Cardiac muscle cell (in vitro differentiated cells and primary cell): ENCODE measurements around the gene TARBP1. TPM values are rescaled to one million over a fixed set of nuclear protein-coding genes. Genes with fewer than 3 reads are reported as not detected.

Source experiments
- DNase-seq, 2 donors: peaks; one replicate each; pipeline versions ENCODE4 v3.0.0 to v3.0.0-alpha.2; 2010 to 2017; ENCODE audit warnings: low read depth in 1 of 2, low spot score in 1 of 2
- H3K27ac ChIP-seq: fragments of 200-600 bp; sonication (generic); 2 replicates; pipeline ENCODE4 v1.5.1; 2016
- H3K27me3 ChIP-seq: fragments of 200-600 bp; sonication (generic); 2 replicates; pipeline ENCODE4 v1.6.0; 2016; ENCODE audit warnings: control low read depth
- H3K36me3 ChIP-seq: fragments of 200-600 bp; sonication (generic); 2 replicates; pipeline ENCODE4 v1.5.1; 2016; ENCODE audit warnings: control low read depth
- H3K4me1 ChIP-seq: fragments of 200-600 bp; sonication (generic); 2 replicates; pipeline ENCODE4 v1.8.1; 2017; ENCODE audit warnings: low read depth, mild to moderate bottlenecking, mixed run types
- H3K4me3 ChIP-seq: fragments of 200-600 bp; sonication (generic); 2 replicates; pipeline ENCODE4 v1.5.1; 2016; ENCODE audit warnings: mild to moderate bottlenecking
- H3K9me3 ChIP-seq: fragments of 200-600 bp; sonication (generic); 2 replicates; pipeline ENCODE4 v1.5.1; 2017; ENCODE audit warnings: low read depth, mild to moderate bottlenecking, control low read depth
- polyA plus RNA-seq: library from polyadenylated mRNA; unstranded; fragments of >200 nt; fragmentation: Nextera tagmentation; extraction: Ambion mirVana; gene quantifications from 2 replicates; pipeline ENCODE4 v1.2.1, GENCODE V29; 2016
- total RNA-seq: library from RNA; depleted of rRNA; stranded (reverse); fragments of >200 nt; gene quantifications from 2 replicates; pipeline ENCODE4 v1.2.3, GENCODE V29; 2016
- TF ChIP-seq, protein P1 (sequence below): IDR thresholded peaks from 2 replicates; pipeline ENCODE4 v1.5.1; 2012; ENCODE audit warnings: low read depth, mild to moderate bottlenecking, low read length

Gene TARBP1
- total RNA-seq (14.4 and 34.3 TPM in 2 replicates), polyA plus RNA-seq (25.6 and 44.2 TPM in 2 replicates)

DNA sequence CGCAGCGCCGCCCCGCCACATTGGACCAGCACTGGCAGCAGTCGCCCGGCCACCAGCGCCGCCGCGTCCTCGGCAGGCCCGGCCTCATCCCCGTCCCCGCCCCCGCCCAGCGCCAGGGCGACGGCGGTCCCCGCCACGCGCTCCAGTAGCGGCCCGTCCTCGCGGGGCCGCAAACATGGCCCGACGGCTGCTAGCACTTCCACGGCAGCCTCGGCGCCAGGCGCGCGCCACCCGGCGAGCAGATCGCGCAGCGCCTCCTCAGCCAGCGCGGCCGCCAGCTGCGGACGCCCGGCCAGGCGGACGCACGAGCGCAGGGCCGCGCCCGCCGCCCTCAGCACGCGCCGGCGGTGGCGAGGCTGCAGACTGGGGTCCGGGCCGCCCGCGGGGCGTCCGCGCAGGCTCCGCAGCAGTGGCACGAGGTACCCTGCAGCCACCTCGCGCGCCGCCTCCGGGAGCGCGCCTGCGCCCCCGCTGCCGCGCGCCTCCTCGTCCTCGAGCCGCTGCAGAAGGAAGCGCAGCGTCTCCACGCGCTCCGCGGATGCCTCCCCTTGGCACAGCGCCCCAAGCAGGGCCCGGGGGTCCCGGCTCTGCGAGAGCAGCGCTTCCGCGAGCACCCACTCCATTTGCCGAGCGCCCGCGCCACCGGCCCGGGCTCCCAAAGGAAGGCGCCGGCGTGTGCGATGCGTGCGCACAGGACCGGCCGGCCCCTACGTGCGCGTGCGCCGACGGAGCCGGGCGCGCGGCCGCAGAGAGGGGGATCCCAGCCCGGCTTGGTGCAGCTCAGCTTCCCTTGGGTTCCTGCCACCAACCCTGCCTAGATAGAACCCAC is at the start of gene TARBP1:
Gene TARBP1, minus strand, starts transcription at position 699 of the 829 bp plus-strand sequence. Its CDS starts 76 bp downstream, at position 623.
- Histone ChIP-seq H3K36me3 (no peaks in the 10 kb centered on the region), H3K27me3 (peaks cover 27% of the 10 kb centered on the region)

GRCh38 chr1:234528074-234528865 is 49.3 kb upstream of the TARBP1 start:
- no peaks in the 10 kb centered on the region for H3K9me3 ChIP-seq
- H3K4me1 ChIP-seq: peaks cover 35% of the 10 kb centered on the region
- no peak overlapping the region for H3K27ac ChIP-seq
- DNase-seq: peak in 1 of 2 donors; percentile 45
- H3K4me3 ChIP-seq: no peak overlapping the region
- H3K27me3 ChIP-seq: no peaks in the 10 kb centered on the region
- no peaks in the 10 kb centered on the region for H3K36me3 ChIP-seq
- TF ChIP-seq, protein P1, sequence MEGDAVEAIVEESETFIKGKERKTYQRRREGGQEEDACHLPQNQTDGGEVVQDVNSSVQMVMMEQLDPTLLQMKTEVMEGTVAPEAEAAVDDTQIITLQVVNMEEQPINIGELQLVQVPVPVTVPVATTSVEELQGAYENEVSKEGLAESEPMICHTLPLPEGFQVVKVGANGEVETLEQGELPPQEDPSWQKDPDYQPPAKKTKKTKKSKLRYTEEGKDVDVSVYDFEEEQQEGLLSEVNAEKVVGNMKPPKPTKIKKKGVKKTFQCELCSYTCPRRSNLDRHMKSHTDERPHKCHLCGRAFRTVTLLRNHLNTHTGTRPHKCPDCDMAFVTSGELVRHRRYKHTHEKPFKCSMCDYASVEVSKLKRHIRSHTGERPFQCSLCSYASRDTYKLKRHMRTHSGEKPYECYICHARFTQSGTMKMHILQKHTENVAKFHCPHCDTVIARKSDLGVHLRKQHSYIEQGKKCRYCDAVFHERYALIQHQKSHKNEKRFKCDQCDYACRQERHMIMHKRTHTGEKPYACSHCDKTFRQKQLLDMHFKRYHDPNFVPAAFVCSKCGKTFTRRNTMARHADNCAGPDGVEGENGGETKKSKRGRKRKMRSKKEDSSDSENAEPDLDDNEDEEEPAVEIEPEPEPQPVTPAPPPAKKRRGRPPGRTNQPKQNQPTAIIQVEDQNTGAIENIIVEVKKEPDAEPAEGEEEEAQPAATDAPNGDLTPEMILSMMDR: no peak

More for the DNA sequence above, at the start of gene TARBP1:
- Histone ChIP-seq H3K4me1 (peaks cover 6% of the 10 kb centered on the region), H3K27ac (peak within 1 kb of the TSS; percentile 93), H3K9me3 (no peaks in the 10 kb centered on the region), H3K4me3 (peak within 1 kb of the TSS; percentile 96)
- TF ChIP-seq, protein P1: no peak
- DNase-seq: peak; percentile 83 to 87

- H3K27me3 ChIP-seq: no peaks in the 10 kb centered on the region
These were observed 48.4 kb upstream of the TARBP1 start for GRCh38 chr1:234527346-234527745.

GRCh38 chr1:234526922-234527321 is 47.9 kb upstream of the TARBP1 start:
- Histone ChIP-seq H3K27me3 (no peaks in the 10 kb centered on the region), H3K9me3 (no peaks in the 10 kb centered on the region), H3K27ac (no peak overlapping the region), H3K36me3 (no peaks in the 10 kb centered on the region), H3K4me1 (peaks cover 38% of the 10 kb centered on the region), H3K4me3 (no peak overlapping the region)
- TF ChIP-seq, protein P1: no peak
- no peak for DNase-seq

More at GRCh38 chr1:234527346-234527745, 48.4 kb upstream of the TARBP1 start:
- TF ChIP-seq, protein P1: no peak
- H3K36me3 ChIP-seq: no peaks in the 10 kb centered on the region
- H3K4me3 ChIP-seq: no peak overlapping the region
- H3K9me3 ChIP-seq: no peaks in the 10 kb centered on the region
- peaks cover 40% of the 10 kb centered on the region for H3K4me1 ChIP-seq
- no peak for DNase-seq
- no peak overlapping the region for H3K27ac ChIP-seq

- Histone ChIP-seq H3K27me3 (no peaks in the 10 kb centered on the region), H3K4me3 (no peak overlapping the region), H3K27ac (peak overlapping the region; percentile 31), H3K4me1 (peaks cover 25% of the 10 kb centered on the region), H3K36me3 (no peaks in the 10 kb centered on the region), H3K9me3 (no peaks in the 10 kb centered on the region)
- TF ChIP-seq, protein P1: no peak
- DNase-seq: no peak
These were observed 46.3 kb upstream of the TARBP1 start for GRCh38 chr1:234525099-234525799.
